Activated T-cell treated with anti-CD3 and anti-CD28 coated beads, Interleukin-2, amount 50 U/mL, for 72 hours (primary cell): Measurements from ENCODE around the gene SUCNR1. TPM values are rescaled to one million over a fixed set of nuclear protein-coding genes. Genes with fewer than 3 reads are reported as not detected.
"Not testable (repeated sequence)": the region's sequence is repeated elsewhere in the genome, so short reads cannot be mapped to it uniquely, and the experiment has no call there.

Experiments
- ATAC-seq, 2 donors: fragments of 150-1000 bp; cut with Tn5 transposase; replicated peaks in 1 of 2; 2 replicates each; pipeline ENCODE4 v1.10.0; 2021; ENCODE audit warnings: moderate library complexity in 2 of 2, mild to moderate bottlenecking in 1 of 2
- DNase-seq, 2 donors: peaks; one replicate each; pipeline ENCODE4 v3.0.0; 2021 to 2022; ENCODE audit warnings: mixed read lengths in 1 of 2
- H3K27ac Mint-ChIP-seq: one replicate; pipeline ENCODE4 v1.8.0; 2022; ENCODE audit warnings: mild to moderate bottlenecking, moderate library complexity, mixed read lengths
- H3K27me3 Mint-ChIP-seq: one replicate; pipeline ENCODE4 v1.8.0; 2022; ENCODE audit warnings: low read depth, mixed read lengths
- H3K36me3 Mint-ChIP-seq, 2 donors: one replicate each; pipeline ENCODE4 v1.8.0; 2022; ENCODE audit warnings: mixed read lengths in 2 of 2, mild to moderate bottlenecking in 1 of 2; ENCODE audit not compliant: insufficient read depth in 2 of 2
- H3K4me1 Mint-ChIP-seq: one replicate; pipeline ENCODE4 v1.8.0; 2022; ENCODE audit warnings: low read depth, mixed read lengths
- H3K4me3 Mint-ChIP-seq, 2 donors: one replicate each; pipeline ENCODE4 v1.8.0; 2022; ENCODE audit warnings: mild to moderate bottlenecking in 2 of 2, mixed read lengths in 2 of 2, moderate library complexity in 2 of 2
- H3K9me3 Mint-ChIP-seq, 2 donors: one replicate each; pipeline ENCODE4 v1.8.0; 2022; ENCODE audit warnings: mixed read lengths in 2 of 2
- total RNA-seq, 2 donors: library from RNA; stranded (reverse); gene quantifications; one replicate each; pipeline ENCODE4 v1.2.3, GENCODE V29; 2022

Gene SUCNR1
- total RNA-seq, 2 donors from 2014 or later: 0.05 TPM; not detected in 1

DNA sequence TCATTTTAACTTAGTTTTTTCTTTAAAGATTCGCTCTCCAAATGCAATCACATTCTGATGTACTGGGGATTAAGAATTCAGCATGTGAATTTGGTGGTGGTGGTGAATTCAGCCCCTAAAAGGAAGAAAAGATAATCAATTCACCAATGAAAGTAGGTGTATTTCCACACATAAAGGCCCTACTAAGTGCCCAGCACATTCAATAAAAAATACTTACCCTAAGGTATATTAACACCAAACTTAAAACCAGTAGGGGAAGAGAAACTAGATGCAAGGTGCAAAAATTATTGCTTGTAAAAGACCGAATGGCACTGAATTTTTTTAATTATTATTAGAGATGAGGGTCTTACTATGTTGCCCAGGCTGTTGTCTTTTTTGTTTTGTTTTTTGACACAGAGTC, 16.8 kb upstream of the SUCNR1 start:
- ATAC-seq (no peak), DNase-seq (no peak)
- H3K4me1 Mint-ChIP-seq: no peaks in the 10 kb centered on the region
- H3K36me3 Mint-ChIP-seq: no peaks in the 10 kb centered on the region
- H3K9me3 Mint-ChIP-seq: peaks cover 0 to under 1% of the 10 kb centered on the region in 2 donors
- no peak overlapping the region for H3K27ac Mint-ChIP-seq
- no peak overlapping the region for H3K4me3 Mint-ChIP-seq
- no peaks in the 10 kb centered on the region for H3K27me3 Mint-ChIP-seq

DNA sequence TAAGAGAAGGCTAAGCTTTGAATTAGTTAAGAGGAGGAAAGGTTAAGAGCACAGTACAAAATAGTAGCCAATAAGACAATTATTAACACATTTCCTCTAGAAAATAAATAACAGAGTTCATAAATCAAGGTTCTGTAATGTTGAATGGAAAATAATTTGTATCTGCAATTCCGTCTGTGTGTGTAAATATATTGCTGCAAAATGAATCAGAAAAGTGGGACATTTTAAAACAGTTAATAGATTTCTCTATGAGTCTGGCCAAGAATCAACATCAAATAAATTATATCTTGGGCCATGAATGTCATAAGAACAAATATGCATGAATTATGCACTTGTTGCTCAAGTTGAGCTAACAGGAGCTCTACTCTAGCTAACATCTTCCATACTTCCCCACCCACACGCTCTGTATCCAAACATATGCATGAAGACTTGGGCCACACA, 14.2 kb upstream of the SUCNR1 start:
- DNase-seq (no peak), ATAC-seq (no peak)
- no peak overlapping the region for H3K4me3 Mint-ChIP-seq
- no peaks in the 10 kb centered on the region for H3K36me3 Mint-ChIP-seq
- no peaks in the 10 kb centered on the region for H3K4me1 Mint-ChIP-seq
- H3K27ac Mint-ChIP-seq: no peak overlapping the region
- H3K27me3 Mint-ChIP-seq: no peaks in the 10 kb centered on the region
- no peaks in the 10 kb centered on the region for H3K9me3 Mint-ChIP-seq

DNA sequence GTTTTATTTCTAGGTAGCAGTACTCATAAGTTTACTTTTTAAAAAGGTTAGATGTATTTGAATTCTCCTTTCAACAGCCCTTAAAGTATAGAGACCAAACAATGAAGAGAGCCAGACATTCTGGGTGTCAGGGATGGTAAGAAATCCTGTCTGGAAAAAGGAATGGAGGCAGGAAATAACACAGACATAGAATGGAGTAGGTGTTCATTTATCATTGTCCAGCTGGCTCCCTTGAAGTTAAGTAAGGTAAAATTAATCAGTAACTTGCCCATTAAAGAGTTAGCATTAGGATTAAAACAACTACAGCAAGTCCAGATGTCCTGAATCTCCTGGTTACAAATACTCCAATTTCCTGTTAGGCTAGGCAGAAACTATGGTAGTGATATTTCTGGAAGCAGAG, 13.5 kb upstream of the SUCNR1 start:
- Mint-ChIP-seq H3K27me3 (no peaks in the 10 kb centered on the region), H3K9me3 (no peaks in the 10 kb centered on the region), H3K4me1 (no peaks in the 10 kb centered on the region), H3K27ac (no peak overlapping the region), H3K4me3 (no peak overlapping the region), H3K36me3 (no peaks in the 10 kb centered on the region)
- DNase-seq (no peak), ATAC-seq (no peak)

DNA sequence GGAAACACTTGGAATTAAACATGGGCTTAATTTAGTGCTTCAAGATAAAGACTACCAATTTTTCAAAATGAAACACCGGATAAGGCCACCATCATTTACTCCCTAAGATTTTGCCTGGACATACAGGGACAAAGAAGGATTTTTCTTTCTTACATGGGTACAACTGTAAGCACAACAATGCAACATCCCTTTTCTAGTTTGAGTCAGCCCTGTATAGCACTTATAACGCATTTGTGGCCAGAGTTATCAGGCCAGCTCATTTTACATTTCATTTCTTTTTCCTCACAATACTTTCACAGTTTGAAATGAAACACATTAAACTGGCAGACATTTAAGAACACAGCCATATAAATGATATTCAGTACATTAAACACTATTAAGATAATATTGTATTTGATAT, 9.8 kb upstream of the SUCNR1 start:
- H3K27ac Mint-ChIP-seq: no peak overlapping the region
- no peaks in the 10 kb centered on the region for H3K27me3 Mint-ChIP-seq
- no peaks in the 10 kb centered on the region for H3K9me3 Mint-ChIP-seq
- no peak for DNase-seq
- no peak for ATAC-seq
- H3K4me1 Mint-ChIP-seq: no peaks in the 10 kb centered on the region
- H3K4me3 Mint-ChIP-seq: no peak overlapping the region
- H3K36me3 Mint-ChIP-seq: no peaks in the 10 kb centered on the region

DNA sequence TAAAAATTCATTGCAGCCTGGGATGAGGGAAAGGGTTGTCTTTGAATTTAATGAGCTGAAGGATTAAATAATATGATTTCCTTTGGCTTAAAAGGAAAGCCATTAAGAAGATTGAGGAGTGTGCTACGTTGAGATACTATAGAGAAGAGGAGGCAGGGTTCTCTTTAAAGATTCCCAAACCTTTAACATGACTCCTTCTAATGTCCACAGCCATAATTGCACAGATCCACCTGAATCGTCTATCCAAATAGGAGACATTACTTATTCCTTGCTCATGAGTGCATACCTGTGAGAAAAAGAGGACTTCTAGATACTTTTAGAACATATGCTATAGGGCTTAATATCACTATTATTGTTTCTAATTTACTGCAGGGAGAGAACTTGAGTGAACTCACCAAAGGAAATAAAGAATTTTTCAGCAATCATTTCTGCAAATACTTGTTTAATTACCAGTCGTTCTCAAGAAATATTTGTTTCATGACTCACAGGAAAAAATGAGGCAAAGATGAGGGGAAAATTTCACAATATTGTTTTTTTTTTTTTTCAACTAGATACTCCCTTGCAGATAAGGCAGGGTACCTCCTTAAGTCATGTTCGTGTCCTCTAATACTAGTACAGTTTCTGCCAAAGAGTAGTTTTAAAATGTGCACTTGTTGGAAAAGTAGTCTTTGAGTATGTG, 8.9 kb upstream of the SUCNR1 start:
- Mint-ChIP-seq H3K36me3 (no peaks in the 10 kb centered on the region), H3K4me3 (no peak overlapping the region), H3K27ac (no peak overlapping the region), H3K4me1 (no peaks in the 10 kb centered on the region), H3K27me3 (no peaks in the 10 kb centered on the region), H3K9me3 (no peaks in the 10 kb centered on the region)
- ATAC-seq (no peak), DNase-seq (no peak)

DNA sequence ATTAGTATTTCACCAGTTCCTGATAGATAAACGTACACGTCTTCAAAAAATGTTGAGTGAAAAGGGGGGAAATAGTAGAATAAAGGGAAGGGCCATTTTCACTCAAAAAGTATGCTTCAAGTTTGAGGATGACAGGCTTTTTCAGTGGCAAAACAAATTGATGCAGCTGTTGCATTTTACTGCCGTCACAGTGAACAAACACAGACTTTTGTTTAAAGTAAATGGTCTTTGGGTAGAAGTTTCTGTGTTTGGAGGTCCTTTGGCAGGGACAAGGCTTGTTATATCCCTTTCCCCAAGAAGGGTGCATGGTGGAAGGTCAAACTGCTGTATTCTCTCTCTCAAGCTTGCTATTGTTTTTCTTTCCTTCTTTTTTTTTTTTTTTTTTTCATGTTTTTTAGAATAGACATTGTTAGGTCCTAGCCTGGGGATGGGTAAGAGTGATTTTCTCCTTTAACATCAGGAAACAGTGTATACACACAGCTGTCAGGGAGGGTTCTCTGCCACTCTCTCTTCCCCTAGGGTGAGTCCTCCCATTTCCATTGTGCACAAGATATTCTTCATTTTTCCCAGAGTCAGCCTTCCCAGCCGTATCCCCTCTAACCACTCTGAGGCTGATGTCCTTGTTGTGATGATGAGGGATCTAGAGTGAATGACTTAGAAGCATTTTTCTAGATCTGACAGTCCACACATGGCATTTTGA, 6.6 kb upstream of the SUCNR1 start:
- Mint-ChIP-seq H3K4me1 (peaks cover 6% of the 10 kb centered on the region), H3K36me3 (no peaks in the 10 kb centered on the region), H3K9me3 (no peaks in the 10 kb centered on the region), H3K27me3 (no peaks in the 10 kb centered on the region), H3K27ac (no peak overlapping the region), H3K4me3 (no peak overlapping the region)
- ATAC-seq: no peak
- DNase-seq: no peak

DNA sequence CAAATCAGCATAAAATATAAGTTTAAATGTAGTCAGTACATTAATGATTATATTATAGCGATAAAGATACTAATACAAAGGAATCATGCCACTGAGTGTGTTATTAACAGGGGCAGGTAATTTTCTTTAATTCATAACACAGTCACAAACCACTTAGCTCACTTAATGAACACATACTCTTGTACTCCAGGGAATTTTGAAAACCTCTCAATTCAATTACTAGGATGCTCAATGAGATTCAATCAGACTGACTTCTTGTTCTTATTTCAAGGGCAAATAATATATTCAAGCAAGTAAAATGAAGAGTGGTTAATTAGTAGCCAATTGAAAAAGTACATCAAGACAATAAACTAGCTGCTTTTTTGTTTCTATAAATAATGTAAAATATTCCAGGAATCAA, 5.8 kb upstream of the SUCNR1 start:
- ATAC-seq: no peak
- no peaks in the 10 kb centered on the region for H3K36me3 Mint-ChIP-seq
- DNase-seq: no peak
- H3K27ac Mint-ChIP-seq: no peak overlapping the region
- no peak overlapping the region for H3K4me3 Mint-ChIP-seq
- no peaks in the 10 kb centered on the region for H3K27me3 Mint-ChIP-seq
- H3K4me1 Mint-ChIP-seq: peaks cover 6% of the 10 kb centered on the region
- H3K9me3 Mint-ChIP-seq: no peaks in the 10 kb centered on the region

DNA sequence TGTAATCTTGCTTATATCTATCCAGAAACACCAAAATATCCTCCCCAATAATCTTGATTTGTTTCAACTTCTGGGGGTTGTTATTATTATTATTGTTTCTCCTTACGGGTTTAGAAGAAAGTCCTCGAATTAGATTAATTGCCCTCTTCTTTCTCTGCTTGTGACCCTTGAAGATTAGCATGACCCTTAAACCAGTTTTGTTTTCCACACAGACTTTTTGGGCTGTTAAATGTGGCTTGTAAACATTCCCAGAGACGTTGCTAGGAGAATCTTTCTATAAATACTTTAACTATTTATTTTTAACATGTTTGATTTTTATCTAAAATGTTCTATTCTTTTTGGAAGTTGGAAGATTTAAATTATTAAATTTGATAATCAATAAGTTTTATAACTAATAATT, 4.3 kb upstream of the SUCNR1 start:
- Mint-ChIP-seq H3K27ac (no peak overlapping the region), H3K9me3 (no peaks in the 10 kb centered on the region), H3K4me3 (no peak overlapping the region), H3K27me3 (no peaks in the 10 kb centered on the region), H3K4me1 (peaks cover 6% of the 10 kb centered on the region), H3K36me3 (no peaks in the 10 kb centered on the region)
- ATAC-seq: no peak
- no peak for DNase-seq

DNA sequence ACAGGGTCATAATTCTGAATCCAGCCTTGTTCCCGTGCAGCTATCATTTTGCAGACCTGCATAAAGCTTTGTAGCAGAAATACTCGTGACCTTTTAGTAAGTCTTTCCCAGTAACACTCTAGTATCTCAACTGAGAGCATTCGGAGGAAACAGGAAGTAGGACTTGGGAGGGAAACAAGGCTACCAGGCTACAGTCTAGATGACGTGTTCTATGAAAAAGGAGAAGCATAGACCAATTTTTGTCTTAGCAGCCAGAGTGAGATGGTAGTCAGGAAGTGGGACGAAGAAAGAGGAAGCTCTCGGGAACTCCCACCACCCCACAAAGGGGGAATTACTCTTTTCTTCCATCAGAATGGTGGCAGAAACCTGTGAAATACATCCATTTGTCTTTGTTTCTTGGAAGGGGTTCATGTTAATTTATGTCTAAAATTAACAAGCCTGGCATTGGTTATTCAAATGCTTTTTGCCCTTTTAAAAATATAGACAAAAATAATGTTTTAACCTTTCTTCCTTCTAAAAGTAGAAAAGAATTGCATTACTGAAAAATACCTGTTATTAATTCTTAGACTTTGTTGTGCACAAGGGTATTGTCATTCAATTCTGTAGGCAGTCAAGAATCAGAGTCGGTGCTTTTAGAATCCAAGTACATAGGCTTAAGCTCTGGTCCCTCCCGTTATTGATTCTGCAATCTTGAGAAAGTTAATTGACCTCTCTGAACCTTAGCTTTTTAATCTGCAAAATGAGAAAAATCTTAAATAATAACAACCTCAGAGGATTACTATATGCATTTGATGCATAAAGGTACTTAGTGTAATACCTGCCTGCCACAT, 1.6 kb upstream of the SUCNR1 start:
- Mint-ChIP-seq H3K27ac (no peak overlapping the region), H3K9me3 (no peaks in the 10 kb centered on the region), H3K4me1 (peaks cover 11% of the 10 kb centered on the region), H3K4me3 (no peak overlapping the region), H3K36me3 (no peaks in the 10 kb centered on the region), H3K27me3 (no peaks in the 10 kb centered on the region)
- ATAC-seq: no peak
- no peak for DNase-seq

DNA sequence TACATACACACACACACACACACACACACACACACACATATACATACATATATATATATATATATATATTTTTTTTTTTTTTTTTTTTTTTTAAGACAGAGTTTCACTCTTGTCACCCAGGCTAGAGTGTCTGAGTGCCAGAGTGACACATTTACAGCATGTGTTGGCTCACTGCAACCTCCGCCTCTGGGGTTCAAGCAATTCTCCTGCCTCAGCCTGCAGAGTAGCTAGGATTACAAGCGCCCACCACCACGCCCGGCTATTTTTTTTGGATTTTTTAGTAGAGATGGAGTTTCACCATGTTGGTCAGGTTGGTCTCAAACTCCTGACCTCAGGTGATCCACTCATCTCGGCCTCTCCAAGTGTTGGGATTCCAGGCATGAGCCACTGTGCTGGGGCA, 636 bp downstream of the SUCNR1 start:
- H3K36me3 Mint-ChIP-seq, DNase-seq, H3K27me3 Mint-ChIP-seq, ATAC-seq, H3K9me3 Mint-ChIP-seq, H3K27ac Mint-ChIP-seq, H3K4me3 Mint-ChIP-seq: not testable (repeated sequence)
- peaks cover 11% of the 10 kb centered on the region for H3K4me1 Mint-ChIP-seq

DNA sequence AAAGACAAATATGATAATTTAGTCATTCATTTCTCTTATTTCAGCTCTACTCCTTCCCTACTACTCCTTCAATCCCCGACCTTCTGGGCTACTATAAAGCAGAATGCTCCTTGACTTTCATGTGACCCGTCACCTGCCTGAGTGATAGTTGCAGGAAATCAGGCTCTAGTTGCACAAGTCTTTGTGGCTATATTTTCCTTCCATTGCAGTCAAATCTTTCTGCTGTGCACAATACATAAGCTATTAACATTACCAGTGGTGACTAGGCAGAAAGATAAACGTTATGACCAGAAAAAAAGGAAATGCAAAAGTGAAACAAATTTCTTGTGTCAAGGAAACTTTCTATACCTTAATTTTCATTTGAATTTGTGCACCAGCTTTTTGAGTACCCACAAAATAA, 2.3 kb downstream of the SUCNR1 start:
- Mint-ChIP-seq H3K27ac (no peak overlapping the region), H3K36me3 (no peaks in the 10 kb centered on the region), H3K4me3 (no peak overlapping the region), H3K4me1 (peaks cover 21% of the 10 kb centered on the region), H3K9me3 (no peaks in the 10 kb centered on the region), H3K27me3 (no peaks in the 10 kb centered on the region)
- DNase-seq: no peak
- no peak for ATAC-seq

DNA sequence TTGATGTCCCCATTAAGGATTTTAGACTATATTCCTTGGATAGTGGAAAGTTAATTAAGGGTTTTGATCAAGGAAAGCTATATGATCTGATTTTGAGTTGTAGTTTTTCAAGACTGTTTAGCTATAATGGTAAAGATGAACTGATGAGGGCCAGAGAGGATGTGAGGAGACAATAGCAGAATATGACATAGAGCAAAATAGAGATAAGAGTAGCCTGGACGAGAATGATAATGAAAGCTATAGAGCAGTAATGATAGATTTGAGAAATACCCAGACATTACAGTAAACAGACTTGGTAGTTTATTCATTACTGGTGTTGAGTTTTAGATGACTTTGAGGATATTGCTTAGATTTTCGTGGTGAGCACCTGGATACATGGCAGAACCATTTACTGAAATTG, 3.8 kb downstream of the SUCNR1 start:
- Mint-ChIP-seq H3K27me3 (no peaks in the 10 kb centered on the region), H3K36me3 (no peaks in the 10 kb centered on the region), H3K4me1 (peaks cover 15% of the 10 kb centered on the region), H3K9me3 (no peaks in the 10 kb centered on the region), H3K27ac (no peak overlapping the region), H3K4me3 (no peak overlapping the region)
- ATAC-seq (no peak), DNase-seq (no peak)

DNA sequence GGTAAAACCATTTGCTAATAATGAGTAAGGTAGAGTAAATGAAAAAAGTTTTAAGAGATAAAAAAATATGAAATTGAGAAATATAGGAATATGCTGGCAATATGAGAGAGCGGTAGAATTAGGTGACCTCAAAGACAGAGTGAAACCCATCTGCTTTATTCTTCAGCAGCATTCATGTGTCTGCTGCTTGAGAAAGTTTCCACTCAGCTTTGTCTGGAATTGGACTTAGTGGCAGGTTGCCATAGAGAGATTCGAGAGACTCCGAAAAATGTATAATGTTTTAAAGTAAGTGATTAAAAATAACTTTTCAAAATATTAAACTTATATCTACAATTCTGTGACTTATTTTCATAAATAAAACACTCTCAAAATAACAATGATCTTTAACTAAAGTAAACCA, 5.0 kb downstream of the SUCNR1 start:
- no peaks in the 10 kb centered on the region for H3K27me3 Mint-ChIP-seq

More for the DNA sequence above, 5.0 kb downstream of the SUCNR1 start:
- ATAC-seq (no peak), DNase-seq (no peak)
- Mint-ChIP-seq H3K36me3 (no peaks in the 10 kb centered on the region), H3K4me3 (no peak overlapping the region), H3K9me3 (no peaks in the 10 kb centered on the region), H3K4me1 (peaks cover 15% of the 10 kb centered on the region), H3K27ac (no peak overlapping the region)
